Endometrial microvascular endothelial cells (primary cell): ENCODE measurements around the gene MAP3K4. TPM values are rescaled to one million over a fixed set of nuclear protein-coding genes. Genes with fewer than 3 reads are reported as not detected.

Experiments
- in situ Hi-C: cut with HindIII; loops from 2 replicates; pipeline ENCODE4 v1.10.0; 2017; ENCODE audit warnings: low sequenced_read_pairs, low pct_unique_long_range_greater_than_20kb; ENCODE audit errors: inconsistent ontology term
- total RNA-seq: library from RNA; depleted of rRNA; stranded (reverse); fragments of >200 nt; gene quantifications from one replicate; pipeline ENCODE4 v1.2.3, GENCODE V29; 2015; ENCODE audit errors: inconsistent ontology term

The MAP3K4 gene
- 16.7 TPM for total RNA-seq

GRCh38 chr6:160991406-160992060 is at the start of gene MAP3K4:
Gene MAP3K4, plus strand, starts transcription at chr6:160991769. Its CDS starts 163 bp downstream, at chr6:160991932.
- in situ Hi-C loops = no loop called here

- in situ Hi-C loops = no loop called here
Observed at GRCh38 chr6:160943997-160944396, 47.6 kb upstream of the MAP3K4 start.

GRCh38 chr6:160945516-160946177 is 45.9 kb upstream of the MAP3K4 start:
- in situ Hi-C loops = no loop called here

GRCh38 chr6:160949531-160949930 is 42.0 kb upstream of the MAP3K4 start:
- in situ Hi-C loops = no loop called here

- in situ Hi-C loops = no loop called here
Observed at GRCh38 chr6:160950507-160950906, 41.1 kb upstream of the MAP3K4 start.

- in situ Hi-C loops = no loop called here
Observed at GRCh38 chr6:160951187-160952030, 40.2 kb upstream of the MAP3K4 start.

GRCh38 chr6:160952633-160953281 is 38.8 kb upstream of the MAP3K4 start:
- in situ Hi-C loops = no loop called here

GRCh38 chr6:160955508-160956295 is 35.9 kb upstream of the MAP3K4 start:
- in situ Hi-C loops = no loop called here

- in situ Hi-C loops = no loop called here
Observed at GRCh38 chr6:160956300-160957035, 35.1 kb upstream of the MAP3K4 start.

- in situ Hi-C loops = no loop called here
Observed at GRCh38 chr6:160959726-160960435, 31.7 kb upstream of the MAP3K4 start.

- in situ Hi-C loops = no loop called here
Observed at GRCh38 chr6:160960839-160961238, 30.7 kb upstream of the MAP3K4 start.

GRCh38 chr6:160962835-160963623 is 28.5 kb upstream of the MAP3K4 start:
- in situ Hi-C loops = no loop called here

- in situ Hi-C loops = no loop called here
Observed at GRCh38 chr6:160963651-160964050, 27.9 kb upstream of the MAP3K4 start.

- in situ Hi-C loops = no loop called here
Observed at GRCh38 chr6:160965893-160966292, 25.7 kb upstream of the MAP3K4 start.

GRCh38 chr6:160966493-160967229 is 24.9 kb upstream of the MAP3K4 start:
- in situ Hi-C loops = no loop called here

GRCh38 chr6:160967351-160967750 is 24.2 kb upstream of the MAP3K4 start:
- in situ Hi-C loops = no loop called here
